ENCODE data around the gene HMHB1.

GRCh38 chr5:143793249-143793648, 18.7 kb upstream of the HMHB1 start:
- TF ChIP-seq POLR2A (IDR thresholded peaks at IDR 0.05; ENCODE audit: low read depth, low read length) (no peak), POLR2AphosphoS5 (IDR thresholded peaks at IDR 0.05; ENCODE audit: low read depth, low read length) (no peak)

Measured in GM12892 (cell line).